ENCODE results near the gene GGT5.

GGT5 gene

GRCh38 chr22:24179478-24180210 lies 65.2 kb downstream of the GGT5 start:
- TF ChIP-seq GATA1 (IDR thresholded peaks at IDR 0.05; ENCODE audit: low read depth, low read length) (no peak), POLR2A (IDR thresholded peaks at IDR 0.05; ENCODE audit: low read length) (no peak)
- no peak for DNase-seq

GRCh38 chr22:24178502-24179440 lies 66.1 kb downstream of the GGT5 start:
- no peak for DNase-seq

GRCh38 chr22:24178021-24178431 lies 66.9 kb downstream of the GGT5 start:
- no peak for DNase-seq

More at GRCh38 chr22:24178502-24179440, 66.1 kb downstream of the GGT5 start:
- no peak for TF ChIP-seq POLR2A (IDR thresholded peaks at IDR 0.05; ENCODE audit: low read length)
- no peak for TF ChIP-seq GATA1 (IDR thresholded peaks at IDR 0.05; ENCODE audit: low read depth, low read length)

GRCh38 chr22:24177456-24177855 lies 67.4 kb downstream of the GGT5 start:
- TF ChIP-seq POLR2A (IDR thresholded peaks at IDR 0.05; ENCODE audit: low read length) (no peak), GATA1 (IDR thresholded peaks at IDR 0.05; ENCODE audit: low read depth, low read length) (no peak)
- no peak for DNase-seq

More at GRCh38 chr22:24178021-24178431, 66.9 kb downstream of the GGT5 start:
- TF ChIP-seq GATA1 (IDR thresholded peaks at IDR 0.05; ENCODE audit: low read depth, low read length), result no peak
- TF ChIP-seq POLR2A (IDR thresholded peaks at IDR 0.05; ENCODE audit: low read length), result no peak

- TF ChIP-seq POLR2A (IDR thresholded peaks at IDR 0.05; ENCODE audit: low read length) (no peak), GATA1 (IDR thresholded peaks at IDR 0.05; ENCODE audit: low read depth, low read length) (no peak)
- DNase-seq, result no peak
Observed at GRCh38 chr22:24177045-24177444, 67.8 kb downstream of the GGT5 start.

GRCh38 chr22:24176630-24177029 lies 68.3 kb downstream of the GGT5 start:
- no peak for TF ChIP-seq GATA1 (IDR thresholded peaks at IDR 0.05; ENCODE audit: low read depth, low read length)
- TF ChIP-seq POLR2A (IDR thresholded peaks at IDR 0.05; ENCODE audit: low read length), result no peak
- DNase-seq, result no peak

GRCh38 chr22:24176040-24176439 lies 68.8 kb downstream of the GGT5 start:
- TF ChIP-seq POLR2A (IDR thresholded peaks at IDR 0.05; ENCODE audit: low read length) (no peak), GATA1 (IDR thresholded peaks at IDR 0.05; ENCODE audit: low read depth, low read length) (no peak)
- DNase-seq, result no peak

- peak; percentile 72 to 80 for DNase-seq
- TF ChIP-seq POLR2A (IDR thresholded peaks at IDR 0.05; ENCODE audit: low read length) (no peak), GATA1 (IDR thresholded peaks at IDR 0.05; ENCODE audit: low read depth, low read length) (no peak)
Observed at GRCh38 chr22:24175160-24175808, 69.6 kb downstream of the GGT5 start.

GRCh38 chr22:24171822-24172221 lies 73.1 kb downstream of the GGT5 start:
- DNase-seq, result no peak
- TF ChIP-seq POLR2A (IDR thresholded peaks at IDR 0.05; ENCODE audit: low read length) (no peak), GATA1 (IDR thresholded peaks at IDR 0.05; ENCODE audit: low read depth, low read length) (no peak)

- DNase-seq, result no peak
Observed at GRCh38 chr22:24170632-24171031, 74.2 kb downstream of the GGT5 start.

GRCh38 chr22:24170188-24170587 lies 74.7 kb downstream of the GGT5 start:
- DNase-seq, result no peak
- no peak for TF ChIP-seq GATA1 (IDR thresholded peaks at IDR 0.05; ENCODE audit: low read depth, low read length)
- no peak for TF ChIP-seq POLR2A (IDR thresholded peaks at IDR 0.05; ENCODE audit: low read length)

More at GRCh38 chr22:24170632-24171031, 74.2 kb downstream of the GGT5 start:
- no peak for TF ChIP-seq GATA1 (IDR thresholded peaks at IDR 0.05; ENCODE audit: low read depth, low read length)
- TF ChIP-seq POLR2A (IDR thresholded peaks at IDR 0.05; ENCODE audit: low read length), result no peak

All from erythroblast (primary cell).